ENCODE measurements around the gene MAML3. TPM values are rescaled to one million over a fixed set of nuclear protein-coding genes. Genes with fewer than 3 reads are reported as not detected.

Gene MAML3
- total and polyA plus RNA-seq, 2 of the 13 experiments (the other 11 are each of a cell fraction or from before 2014, with no cell fraction given), result 0.05 to 0.13 TPM

DNA sequence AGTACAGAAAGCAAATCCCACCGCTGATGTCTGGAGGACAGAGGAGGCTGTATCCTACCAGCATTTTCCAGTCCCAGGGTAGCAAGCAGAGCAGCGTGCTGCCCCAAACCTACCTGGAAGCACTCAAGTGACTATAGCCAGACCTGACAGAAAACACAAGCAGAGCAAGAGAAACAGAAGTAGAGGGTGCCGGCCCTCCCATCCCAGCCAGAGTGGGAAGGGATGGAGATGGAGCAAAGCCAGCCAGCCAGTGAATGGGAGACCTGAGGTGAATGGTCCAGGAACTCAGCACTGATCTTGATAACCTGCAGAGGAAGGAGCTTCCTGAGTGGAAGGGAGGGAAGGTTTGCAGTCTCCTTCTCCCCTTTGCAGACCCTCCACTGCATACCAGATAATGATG is 185.2 kb downstream of the MAML3 start:
- WGBS (ENCODE audit: low lambda C conversion rate), result 37% methylated on average over 3 of the region's 3 CpGs
- Histone ChIP-seq H3K9me3 (ENCODE audit: low read length) (no peaks in the 10 kb centered on the region), H3K4me3 (replicated peaks in 1 of 3; ENCODE audit: insufficient read depth in 1 of 3, low read depth in 2 of 3, low read length in 3 of 3) (no peak overlapping the region), H3K36me3 (replicated peaks in 1 of 2; ENCODE audit: control insufficient read depth in 1 of 2, insufficient read depth in 2 of 2, low read length in 2 of 2) (no peaks in the 10 kb centered on the region), H3K79me2 (ENCODE audit: insufficient read depth, low read length) (no peaks in the 10 kb centered on the region), H3K4me1 (ENCODE audit: insufficient read depth, low read length) (no peaks in the 10 kb centered on the region), H3K4me2 (ENCODE audit: low read depth, low read length) (no peak overlapping the region), H3K27ac (ENCODE audit: extremely low read length, insufficient read depth, low read length) (no peak overlapping the region), H3K9ac (ENCODE audit: insufficient read depth, low read depth, low read length) (no peak overlapping the region), H4K20me1 (ENCODE audit: insufficient read depth, low read length) (no peaks in the 10 kb centered on the region), H3K27me3 (ENCODE audit: control insufficient read depth in 1 of 2, insufficient read depth in 2 of 2, low read length in 2 of 2) (peaks cover 0 to 1% of the 10 kb centered on the region in 2 experiments; a peak in 1 of 5 replicates), H2AFZ (ENCODE audit: low read length) (no peak overlapping the region)
- in situ Hi-C loops (cut with HindIII; ENCODE audit: extremely low pct_ligation_motif_present, low pct_unique_long_range_greater_than_20kb) (no loop called here), intact Hi-C loops (cut with micrococcal nuclease; ENCODE audit: unreplicated experiment) (no loop called here)
- TF ChIP-seq, protein P1, sequence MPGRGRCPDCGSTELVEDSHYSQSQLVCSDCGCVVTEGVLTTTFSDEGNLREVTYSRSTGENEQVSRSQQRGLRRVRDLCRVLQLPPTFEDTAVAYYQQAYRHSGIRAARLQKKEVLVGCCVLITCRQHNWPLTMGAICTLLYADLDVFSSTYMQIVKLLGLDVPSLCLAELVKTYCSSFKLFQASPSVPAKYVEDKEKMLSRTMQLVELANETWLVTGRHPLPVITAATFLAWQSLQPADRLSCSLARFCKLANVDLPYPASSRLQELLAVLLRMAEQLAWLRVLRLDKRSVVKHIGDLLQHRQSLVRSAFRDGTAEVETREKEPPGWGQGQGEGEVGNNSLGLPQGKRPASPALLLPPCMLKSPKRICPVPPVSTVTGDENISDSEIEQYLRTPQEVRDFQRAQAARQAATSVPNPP (CRISPR knock-in tag; IDR thresholded peaks at IDR 0.05), result no peak
- TF ChIP-seq ZBTB1 (CRISPR knock-in tag; IDR thresholded peaks at IDR 0.05; ENCODE audit: borderline replicate concordance) (no peak), XRCC5 (optimal IDR thresholded peaks at IDR 0.05; ENCODE audit: low read length) (no peak), ZBTB21 (CRISPR knock-in tag; IDR thresholded peaks at IDR 0.05) (no peak), ZNF556 (CRISPR knock-in tag; IDR thresholded peaks at IDR 0.05; ENCODE audit: borderline replicate concordance) (no peak), NKX3-1 (CRISPR knock-in tag; IDR thresholded peaks at IDR 0.05) (no peak), FOSL2 (CRISPR knock-in tag; IDR thresholded peaks at IDR 0.05) (no peak), ZNF737 (CRISPR knock-in tag; IDR thresholded peaks at IDR 0.05; ENCODE audit: borderline replicate concordance) (no peak), SALL2 (CRISPR knock-in tag; IDR thresholded peaks at IDR 0.05) (no peak), NFIB (CRISPR knock-in tag; IDR thresholded peaks at IDR 0.05; ENCODE audit: borderline replicate concordance) (no peak)
- TF ChIP-seq, protein P2, sequence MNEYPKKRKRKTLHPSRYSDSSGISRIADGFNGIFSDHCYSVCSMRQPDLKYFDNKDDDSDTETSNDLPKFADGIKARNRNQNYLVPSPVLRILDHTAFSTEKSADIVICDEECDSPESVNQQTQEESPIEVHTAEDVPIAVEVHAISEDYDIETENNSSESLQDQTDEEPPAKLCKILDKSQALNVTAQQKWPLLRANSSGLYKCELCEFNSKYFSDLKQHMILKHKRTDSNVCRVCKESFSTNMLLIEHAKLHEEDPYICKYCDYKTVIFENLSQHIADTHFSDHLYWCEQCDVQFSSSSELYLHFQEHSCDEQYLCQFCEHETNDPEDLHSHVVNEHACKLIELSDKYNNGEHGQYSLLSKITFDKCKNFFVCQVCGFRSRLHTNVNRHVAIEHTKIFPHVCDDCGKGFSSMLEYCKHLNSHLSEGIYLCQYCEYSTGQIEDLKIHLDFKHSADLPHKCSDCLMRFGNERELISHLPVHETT (CRISPR knock-in tag; conservative IDR thresholded peaks at IDR 0.05), result no peak
- POLR2A ChIA-PET, result no interaction called here
- FAIRE-seq, result no peak
- no peak for ATAC-seq
- BruUV-seq (replicated peaks), result no TSS peak
- no peak for DNase-seq (ENCODE audit: low spot score)
- CTCF ChIA-PET (ENCODE audit: low intra/inter-chr PET ratio, low total read pairs), result no interaction called here

All from HepG2 (cell line).